SK-N-SH treated with all-trans-retinoic acid at 6 μM for 48 hours (cell line): ENCODE data around the gene RCAN1.

ENCODE experiments used
- ARNTL ChIP-seq: fragments of 450-650 bp; formaldehyde crosslinking; IDR thresholded peaks from 2 replicates; pipeline ENCODE4 v1.5.0; 2020; ENCODE audit warnings: low read depth, mild to moderate bottlenecking, moderate library complexity, borderline replicate concordance
- PATZ1 ChIP-seq: fragments of 250-450 bp; sonication (Bioruptor Pico); IDR thresholded peaks from 2 replicates; pipeline ENCODE4 v1.8.0; 2020; ENCODE audit warnings: mild to moderate bottlenecking, moderate library complexity, borderline replicate concordance
- TCF4 ChIP-seq: fragments of 250-450 bp; sonication (Bioruptor Pico); IDR thresholded peaks from 2 replicates; pipeline ENCODE4 v1.8.0; 2021; ENCODE audit warnings: mild to moderate bottlenecking, moderate library complexity, borderline replicate concordance
- TSHZ2 ChIP-seq: fragments of 250-450 bp; sonication (Bioruptor Pico); IDR thresholded peaks from 2 replicates; pipeline ENCODE4 v1.5.0; 2020; ENCODE audit warnings: mild to moderate bottlenecking, moderate library complexity
- ZFP30 ChIP-seq: fragments of 450-650 bp; formaldehyde crosslinking; IDR thresholded peaks from 2 replicates; pipeline ENCODE4 v1.5.0; 2022; ENCODE audit warnings: mild to moderate bottlenecking, moderate library complexity
- ZNF565 ChIP-seq: fragments of 450-650 bp; formaldehyde crosslinking; conservative IDR thresholded peaks from 2 replicates; pipeline ENCODE4 v1.5.0; 2020; ENCODE audit warnings: low read depth, mild to moderate bottlenecking, moderate library complexity

GRCh38 chr21:34517491-34518245 is 97.2 kb downstream of the RCAN1 start:
- no peak for TF ChIP-seq PATZ1
- TF ChIP-seq TSHZ2 (CRISPR knock-in tag) = no peak
- no peak for TF ChIP-seq TCF4 (CRISPR knock-in tag)
- TF ChIP-seq ZFP30 (CRISPR knock-in tag) = no peak
- no peak for TF ChIP-seq ZNF565 (CRISPR knock-in tag)
- TF ChIP-seq ARNTL (CRISPR knock-in tag) = no peak
